IPS-18c (cell line): ENCODE data around the gene DNM1L.
A peak's percentile ranks its signal among the peaks of the same experiment; 100 is the strongest.

Experiments used
- H3K4me3 ChIP-seq: 2 replicates; pipeline ENCODE4 v1.7.0; 2013; ENCODE audit warnings: low read depth, mild to moderate bottlenecking, low read length, moderate library complexity; ENCODE audit not compliant: insufficient read depth
- H3K9me3 ChIP-seq: one replicate; pipeline ENCODE4 v1.6.1; 2013; ENCODE audit warnings: mild to moderate bottlenecking, low read length, moderate library complexity; ENCODE audit not compliant: control insufficient read depth, insufficient read depth

The DNM1L gene

GRCh38 chr12:32679091-32679919 is at the start of gene DNM1L:
Gene DNM1L, plus strand, starts transcription at chr12:32679301. Its CDS starts 63 bp downstream, at chr12:32679364.
- peak within 1 kb of the TSS; percentile 99 for H3K4me3 ChIP-seq

GRCh38 chr12:32641287-32641901 is 37.7 kb upstream of the DNM1L start:
- Histone ChIP-seq H3K4me3 (no peak overlapping the region), H3K9me3 (no peaks in the 10 kb centered on the region)

More at GRCh38 chr12:32679091-32679919, at the start of gene DNM1L:
- H3K9me3 ChIP-seq = no peaks in the 10 kb centered on the region

DNA sequence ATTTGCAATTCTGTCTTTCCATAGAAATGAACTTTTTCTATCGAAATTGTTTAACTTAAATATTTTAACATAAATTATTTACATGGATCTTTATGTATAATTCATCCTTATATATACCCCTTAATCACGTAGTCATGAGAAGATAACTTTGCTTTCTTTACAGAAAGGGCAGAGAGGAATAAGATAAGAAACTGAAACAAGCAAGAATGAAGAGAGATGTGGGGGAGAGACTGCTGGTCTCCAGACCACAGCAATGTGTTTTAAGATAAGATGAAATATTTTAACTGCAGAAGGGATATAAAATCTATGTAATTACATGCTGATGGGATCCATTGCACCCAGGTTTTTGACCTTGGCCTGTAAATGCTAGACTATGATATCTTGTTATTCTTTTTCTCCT is 34.7 kb upstream of the DNM1L start:
- Histone ChIP-seq H3K4me3 (no peak overlapping the region), H3K9me3 (no peaks in the 10 kb centered on the region)

- no peak overlapping the region for H3K4me3 ChIP-seq
Observed at GRCh38 chr12:32647275-32647674, 31.8 kb upstream of the DNM1L start.

DNA sequence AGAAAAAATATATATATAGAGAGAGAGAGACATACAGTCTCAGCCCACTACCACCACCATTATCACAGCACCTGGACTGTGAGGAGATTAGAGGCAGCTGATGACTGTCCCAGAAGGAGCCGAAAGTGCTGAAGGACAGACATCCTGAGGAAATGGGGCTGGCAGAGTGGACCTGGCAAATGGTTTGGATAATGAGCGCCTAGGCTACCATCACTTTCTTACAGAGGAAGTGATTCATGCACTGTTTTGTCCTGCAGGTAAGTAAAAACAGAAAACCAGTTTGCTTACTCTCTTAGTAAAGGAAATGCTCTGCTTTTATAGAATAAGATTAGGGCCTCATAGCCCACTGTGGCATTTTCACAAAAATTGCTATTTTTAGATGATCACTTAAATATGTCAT is 28.6 kb upstream of the DNM1L start:
- Histone ChIP-seq H3K9me3 (no peaks in the 10 kb centered on the region), H3K4me3 (no peak overlapping the region)

More at GRCh38 chr12:32647275-32647674, 31.8 kb upstream of the DNM1L start:
- no peaks in the 10 kb centered on the region for H3K9me3 ChIP-seq

DNA sequence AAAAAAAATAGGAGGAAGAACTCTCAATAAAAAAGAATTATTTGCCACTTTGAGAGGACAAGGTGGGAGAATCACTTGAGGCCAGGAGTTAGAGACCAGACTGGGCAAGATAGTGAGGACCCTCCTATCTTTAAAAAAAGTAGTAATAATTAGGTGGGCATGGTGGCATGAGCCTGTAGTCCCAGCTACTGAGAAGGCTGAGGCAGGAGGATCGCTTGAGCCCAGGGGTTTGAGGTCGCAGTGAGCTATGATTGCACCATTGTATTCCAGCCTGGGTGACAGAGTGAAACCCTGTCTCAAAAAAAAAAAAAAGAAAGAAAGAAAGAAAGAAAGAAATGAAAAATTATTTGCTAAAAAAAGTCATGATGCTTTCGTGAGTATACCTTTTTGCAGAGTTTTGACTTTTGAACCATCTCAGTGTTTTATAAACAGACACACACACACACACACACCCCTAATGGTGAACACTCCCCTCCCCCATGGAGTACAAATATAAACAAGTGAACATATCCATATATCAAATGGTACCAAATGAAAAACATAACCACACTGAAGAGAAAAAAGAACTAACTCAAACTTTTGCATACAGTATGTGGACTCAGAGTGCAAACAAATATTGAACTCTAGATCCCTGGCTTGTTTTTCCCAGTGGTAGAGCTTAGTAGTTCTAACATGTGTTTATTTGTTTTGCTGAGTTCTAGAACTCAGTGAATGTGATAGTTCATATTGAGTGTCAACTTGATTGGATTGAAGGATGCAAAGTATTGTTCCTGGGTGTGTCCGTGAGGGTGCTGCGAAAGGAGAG is 27.7 kb upstream of the DNM1L start:
- no peaks in the 10 kb centered on the region for H3K9me3 ChIP-seq
- no peak overlapping the region for H3K4me3 ChIP-seq

- no peaks in the 10 kb centered on the region for H3K9me3 ChIP-seq
- H3K4me3 ChIP-seq = no peak overlapping the region
Observed at GRCh38 chr12:32651956-32652210, 27.2 kb upstream of the DNM1L start.

DNA sequence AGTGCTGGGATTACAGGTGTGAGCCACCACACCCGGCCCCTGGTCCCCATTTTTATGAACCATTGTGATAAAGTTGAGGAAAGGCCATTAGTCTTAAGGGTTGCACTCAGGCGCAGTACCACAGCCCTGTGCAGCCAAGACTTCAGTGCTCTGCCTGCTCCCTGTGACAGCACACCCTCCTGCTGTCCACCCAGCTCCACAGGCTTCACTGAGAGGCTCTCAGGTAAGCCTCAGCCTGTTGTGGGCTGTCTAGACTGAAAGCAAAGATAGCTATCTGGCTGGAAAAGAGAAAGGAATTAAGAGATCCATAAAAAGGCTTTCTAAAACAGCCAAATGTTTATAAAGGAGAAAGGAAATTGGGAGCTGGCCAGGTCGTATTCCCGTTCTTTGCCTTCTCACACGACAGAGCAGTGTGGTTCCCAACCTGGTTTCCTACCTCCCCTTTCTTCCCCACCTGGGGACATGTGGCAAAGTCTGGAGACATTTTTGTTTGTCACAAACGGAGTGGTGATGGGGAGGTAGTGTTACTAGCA is 19.1 kb upstream of the DNM1L start:
- Histone ChIP-seq H3K4me3 (no peak overlapping the region), H3K9me3 (no peaks in the 10 kb centered on the region)

GRCh38 chr12:32661706-32662105 is 17.4 kb upstream of the DNM1L start:
- Histone ChIP-seq H3K4me3 (no peak overlapping the region), H3K9me3 (no peaks in the 10 kb centered on the region)

GRCh38 chr12:32662665-32663064 is 16.4 kb upstream of the DNM1L start:
- no peaks in the 10 kb centered on the region for H3K9me3 ChIP-seq

GRCh38 chr12:32666018-32666417 is 13.1 kb upstream of the DNM1L start:
- peaks cover 2% of the 10 kb centered on the region for H3K9me3 ChIP-seq
- H3K4me3 ChIP-seq = no peak overlapping the region

More at GRCh38 chr12:32662665-32663064, 16.4 kb upstream of the DNM1L start:
- H3K4me3 ChIP-seq = no peak overlapping the region

GRCh38 chr12:32669584-32669983 is 9.5 kb upstream of the DNM1L start:
- Histone ChIP-seq H3K4me3 (no peak overlapping the region), H3K9me3 (peaks cover 2% of the 10 kb centered on the region)

- H3K9me3 ChIP-seq = peaks cover 2% of the 10 kb centered on the region
- no peak overlapping the region for H3K4me3 ChIP-seq
Observed at GRCh38 chr12:32671930-32672780, 6.9 kb upstream of the DNM1L start.

- peak overlapping the region; percentile 99 for H3K4me3 ChIP-seq
- no peaks in the 10 kb centered on the region for H3K9me3 ChIP-seq
Observed at GRCh38 chr12:32679920-32680237, 778 bp downstream of the DNM1L start.

GRCh38 chr12:32680787-32681186 is 1.7 kb downstream of the DNM1L start:
- H3K9me3 ChIP-seq = no peaks in the 10 kb centered on the region
- H3K4me3 ChIP-seq = no peak overlapping the region

- no peak overlapping the region for H3K4me3 ChIP-seq
- no peaks in the 10 kb centered on the region for H3K9me3 ChIP-seq
Observed at GRCh38 chr12:32681272-32681671, 2.2 kb downstream of the DNM1L start.

GRCh38 chr12:32686340-32686739 is 7.2 kb downstream of the DNM1L start:
- H3K9me3 ChIP-seq = no peaks in the 10 kb centered on the region
- H3K4me3 ChIP-seq = no peak overlapping the region
